Ovary (tissue), 3 donors: ENCODE measurements around the gene AMELY.

Source experiments
- EP300 ChIP-seq: sonication (generic); formaldehyde crosslinking; IDR thresholded peaks from one replicate; pipeline ENCODE4 v1.6.1; 2017; ENCODE audit warnings: antibody characterized with exemption
- POLR2A ChIP-seq: fragments of 450-650 bp; IDR thresholded peaks from one replicate; pipeline ENCODE4 v1.6.1; 2017; ENCODE audit warnings: antibody characterized with exemption, mild to moderate bottlenecking, moderate library complexity
- TF ChIP-seq, protein P1 (sequence below), 3 donors: fragments of 450-650 bp in 2 of 3; fragments of 200-600 bp in 1 of 3; IDR thresholded peaks; one replicate each; pipeline versions ENCODE4 v1.5.1 to v1.8.0; 2016 to 2022; ENCODE audit warnings: antibody characterized with exemption in 3 of 3, mild to moderate bottlenecking in 1 of 3
- donor health status: DM: no; HTN: no; CAD: no.

DNA sequence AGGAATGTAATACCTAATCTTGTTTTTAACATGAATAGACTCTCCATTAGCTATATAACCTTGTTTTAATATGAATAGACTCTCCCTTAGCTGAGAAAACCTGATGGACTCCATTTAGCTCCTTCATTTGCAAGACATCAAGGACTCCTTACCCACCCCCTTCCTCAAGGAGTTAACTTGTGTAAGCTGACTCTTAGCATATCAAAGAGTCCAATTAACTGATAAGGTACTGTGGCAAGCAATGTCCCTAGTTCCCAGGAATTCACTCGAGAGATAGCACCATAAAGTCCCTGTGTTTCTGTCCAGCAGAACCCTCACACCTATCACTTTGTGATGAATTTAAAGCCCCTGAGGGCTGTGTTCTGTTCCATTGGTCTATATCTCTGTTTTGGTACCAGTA lies 16.3 kb downstream of the AMELY start:
- TF ChIP-seq, protein P1, sequence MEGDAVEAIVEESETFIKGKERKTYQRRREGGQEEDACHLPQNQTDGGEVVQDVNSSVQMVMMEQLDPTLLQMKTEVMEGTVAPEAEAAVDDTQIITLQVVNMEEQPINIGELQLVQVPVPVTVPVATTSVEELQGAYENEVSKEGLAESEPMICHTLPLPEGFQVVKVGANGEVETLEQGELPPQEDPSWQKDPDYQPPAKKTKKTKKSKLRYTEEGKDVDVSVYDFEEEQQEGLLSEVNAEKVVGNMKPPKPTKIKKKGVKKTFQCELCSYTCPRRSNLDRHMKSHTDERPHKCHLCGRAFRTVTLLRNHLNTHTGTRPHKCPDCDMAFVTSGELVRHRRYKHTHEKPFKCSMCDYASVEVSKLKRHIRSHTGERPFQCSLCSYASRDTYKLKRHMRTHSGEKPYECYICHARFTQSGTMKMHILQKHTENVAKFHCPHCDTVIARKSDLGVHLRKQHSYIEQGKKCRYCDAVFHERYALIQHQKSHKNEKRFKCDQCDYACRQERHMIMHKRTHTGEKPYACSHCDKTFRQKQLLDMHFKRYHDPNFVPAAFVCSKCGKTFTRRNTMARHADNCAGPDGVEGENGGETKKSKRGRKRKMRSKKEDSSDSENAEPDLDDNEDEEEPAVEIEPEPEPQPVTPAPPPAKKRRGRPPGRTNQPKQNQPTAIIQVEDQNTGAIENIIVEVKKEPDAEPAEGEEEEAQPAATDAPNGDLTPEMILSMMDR (IDR thresholded peaks at IDR 0.05) = no peak
- TF ChIP-seq POLR2A (no peak), EP300 (no peak)
